HUES6 (cell line): ENCODE results near the gene CCDC34.

Source experiments
- H3K27ac ChIP-seq: 2 replicates; pipeline ENCODE4 v1.7.0; 2013; ENCODE audit warnings: low read depth, mild to moderate bottlenecking, low read length, inconsistent platforms
- H3K27me3 ChIP-seq: 2 replicates; pipeline ENCODE4 v1.6.1; 2013; ENCODE audit warnings: low read length; ENCODE audit not compliant: control insufficient read depth, insufficient read depth
- H3K36me3 ChIP-seq: 2 replicates; pipeline ENCODE4 v1.6.1; 2013; ENCODE audit warnings: low read length; ENCODE audit not compliant: control insufficient read depth, insufficient read depth
- H3K4me1 ChIP-seq: 2 replicates; pipeline ENCODE4 v1.6.1; 2013; ENCODE audit warnings: low read length; ENCODE audit not compliant: control insufficient read depth, insufficient read depth
- H3K4me3 ChIP-seq: 2 replicates; pipeline ENCODE4 v1.5.1; 2013; ENCODE audit warnings: low read depth, low read length
- H3K9ac ChIP-seq: one replicate; pipeline ENCODE4 v1.6.1; 2013; ENCODE audit warnings: mild to moderate bottlenecking, low read length
- H3K9me3 ChIP-seq: 2 replicates; pipeline ENCODE4 v1.6.1; 2013; ENCODE audit warnings: low read depth, low read length; ENCODE audit not compliant: control insufficient read depth, insufficient read depth

CCDC34 gene

GRCh38 chr11:27358296-27358695, 4.7 kb downstream of the CCDC34 start:
- H3K4me3 ChIP-seq: no peak overlapping the region
- no peaks in the 10 kb centered on the region for H3K27me3 ChIP-seq
- no peak overlapping the region for H3K27ac ChIP-seq
- H3K9ac ChIP-seq: no peak overlapping the region
- H3K9me3 ChIP-seq: no peaks in the 10 kb centered on the region
- peaks cover 24% of the 10 kb centered on the region for H3K4me1 ChIP-seq
- H3K36me3 ChIP-seq: no peaks in the 10 kb centered on the region

DNA sequence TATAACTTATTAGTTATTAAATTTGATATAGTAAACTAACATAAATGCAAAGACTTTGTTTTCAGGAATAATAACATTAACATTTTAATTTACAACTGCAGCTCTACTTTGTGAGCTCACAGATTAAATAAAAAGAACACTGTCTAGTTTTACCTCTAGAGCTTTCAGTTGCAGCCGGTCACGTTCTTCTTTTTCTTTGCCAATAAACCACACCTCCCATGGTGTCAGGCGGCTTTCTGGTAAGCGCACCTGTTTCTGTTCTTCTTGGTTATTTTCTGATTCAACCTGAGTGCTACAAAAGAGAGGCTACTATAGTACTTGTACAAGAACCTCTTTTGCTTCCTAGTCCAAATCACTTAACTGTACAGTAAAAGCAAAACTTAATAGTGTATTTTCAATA, 5.8 kb downstream of the CCDC34 start:
- H3K4me1 ChIP-seq: peaks cover 30% of the 10 kb centered on the region
- H3K9ac ChIP-seq: no peak overlapping the region
- H3K27ac ChIP-seq: no peak overlapping the region

DNA sequence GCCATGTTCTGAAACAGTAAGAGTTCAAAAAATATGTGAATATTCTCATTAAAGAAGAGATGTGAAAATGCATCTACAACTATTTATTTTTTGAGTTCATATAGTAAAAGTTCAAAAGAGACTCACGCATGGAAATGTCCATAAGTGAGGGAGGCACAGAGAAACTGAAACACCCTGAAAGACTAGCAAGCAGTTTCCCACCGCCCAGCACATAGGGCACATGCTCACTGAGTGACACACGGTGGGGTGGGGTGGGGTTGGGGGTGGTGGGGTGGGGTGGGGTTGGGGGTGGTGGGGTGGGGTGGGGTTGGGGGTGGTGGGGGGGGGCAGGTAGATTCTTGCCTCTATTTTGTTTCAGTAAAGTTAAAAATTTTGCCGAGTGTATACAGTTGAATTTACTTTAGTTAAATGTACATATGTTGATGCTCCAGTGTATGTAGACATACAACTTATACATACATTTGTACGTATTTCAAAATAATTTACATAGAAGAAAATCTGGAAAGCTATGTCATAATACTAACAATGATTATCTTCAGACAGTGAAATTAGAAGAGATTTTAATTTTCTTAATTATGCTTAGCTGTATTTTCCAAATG, 6.3 kb downstream of the CCDC34 start:
- Histone ChIP-seq H3K4me3 (no peak overlapping the region), H3K27me3 (no peaks in the 10 kb centered on the region), H3K27ac (no peak overlapping the region), H3K9me3 (no peaks in the 10 kb centered on the region), H3K4me1 (peaks cover 27% of the 10 kb centered on the region), H3K9ac (no peak overlapping the region), H3K36me3 (no peaks in the 10 kb centered on the region)

More for the DNA sequence above, 5.8 kb downstream of the CCDC34 start:
- H3K36me3 ChIP-seq: no peaks in the 10 kb centered on the region
- H3K27me3 ChIP-seq: no peaks in the 10 kb centered on the region
- H3K9me3 ChIP-seq: no peaks in the 10 kb centered on the region
- no peak overlapping the region for H3K4me3 ChIP-seq

GRCh38 chr11:27355575-27356104, 7.4 kb downstream of the CCDC34 start:
- no peaks in the 10 kb centered on the region for H3K27me3 ChIP-seq
- H3K27ac ChIP-seq: no peak overlapping the region
- peaks cover 35% of the 10 kb centered on the region for H3K4me1 ChIP-seq
- no peak overlapping the region for H3K4me3 ChIP-seq
- no peak overlapping the region for H3K9ac ChIP-seq
- H3K9me3 ChIP-seq: no peaks in the 10 kb centered on the region
- no peaks in the 10 kb centered on the region for H3K36me3 ChIP-seq

DNA sequence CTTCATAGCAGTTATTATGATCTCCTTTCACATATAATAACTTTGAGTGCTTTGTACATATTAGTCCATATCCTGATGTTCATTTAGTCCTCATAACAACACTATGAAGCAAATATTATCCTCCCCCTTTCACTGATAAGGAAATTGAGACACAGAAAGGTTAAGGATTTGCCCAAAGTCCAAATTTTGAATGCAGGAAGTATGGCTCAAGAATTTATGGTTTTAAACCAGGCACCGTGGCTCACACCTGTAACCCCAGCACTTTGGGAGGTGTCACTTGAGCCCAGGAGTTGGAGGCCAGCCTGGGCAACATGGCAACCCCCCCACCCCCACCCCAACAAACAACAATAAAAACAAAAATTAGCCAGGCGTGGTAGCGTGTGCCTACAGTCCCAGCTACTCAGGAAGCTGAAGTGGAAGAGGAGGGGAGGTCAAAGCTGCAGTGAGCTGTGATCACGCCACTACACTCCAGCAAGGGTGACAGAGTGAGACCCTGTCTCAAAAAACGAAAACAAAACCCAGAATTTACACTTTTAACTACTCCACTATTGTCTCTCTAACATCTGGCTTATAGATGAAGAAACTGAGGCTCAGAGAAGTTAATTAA, 8.6 kb downstream of the CCDC34 start:
- Histone ChIP-seq H3K9ac (no peak overlapping the region), H3K27me3 (no peaks in the 10 kb centered on the region), H3K9me3 (no peaks in the 10 kb centered on the region), H3K36me3 (no peaks in the 10 kb centered on the region), H3K4me3 (no peak overlapping the region), H3K4me1 (peaks cover 47% of the 10 kb centered on the region), H3K27ac (no peak overlapping the region)

DNA sequence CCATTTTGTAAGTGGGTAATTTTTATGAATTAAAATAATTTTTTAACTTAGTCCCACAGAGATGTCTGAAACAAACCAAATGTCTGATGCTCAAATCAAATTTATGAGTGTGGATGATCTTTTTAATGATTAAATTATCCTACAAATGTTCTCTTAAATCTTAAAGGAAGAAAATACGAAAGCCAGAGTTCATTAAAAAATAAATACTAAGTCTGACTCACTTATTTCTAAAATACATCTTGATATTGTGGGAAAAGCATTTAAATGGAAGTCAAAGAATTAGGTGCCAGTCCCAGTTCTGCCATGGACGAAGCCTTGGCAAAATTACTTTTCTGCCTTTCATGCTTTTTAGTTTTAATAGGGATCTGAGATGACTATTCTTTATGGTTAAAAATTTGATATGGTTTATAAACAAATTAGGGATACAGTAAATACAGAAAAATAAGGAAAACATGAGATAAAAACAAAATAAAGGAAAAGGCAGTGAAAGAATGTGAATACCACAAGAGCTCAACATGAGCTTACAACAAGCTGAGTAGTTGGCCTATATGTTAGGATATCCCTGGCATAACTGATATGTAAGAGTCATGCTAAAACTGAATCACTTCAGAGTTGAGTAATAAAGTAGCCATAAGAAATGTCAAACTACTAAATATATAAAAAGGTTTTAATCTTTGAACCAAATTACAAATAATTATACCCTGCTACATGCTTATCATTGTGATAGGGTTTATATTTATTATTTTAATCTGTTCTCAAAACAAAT, 9.2 kb downstream of the CCDC34 start:
- Histone ChIP-seq H3K4me1 (peaks cover 48% of the 10 kb centered on the region), H3K27ac (no peak overlapping the region), H3K27me3 (no peaks in the 10 kb centered on the region), H3K9ac (no peak overlapping the region), H3K9me3 (no peaks in the 10 kb centered on the region), H3K36me3 (no peaks in the 10 kb centered on the region), H3K4me3 (no peak overlapping the region)

GRCh38 chr11:27352781-27353180, 10.2 kb downstream of the CCDC34 start:
- H3K4me1 ChIP-seq: peaks cover 54% of the 10 kb centered on the region
- H3K27ac ChIP-seq: no peak overlapping the region
- H3K9me3 ChIP-seq: no peaks in the 10 kb centered on the region
- H3K36me3 ChIP-seq: no peaks in the 10 kb centered on the region
- H3K27me3 ChIP-seq: no peaks in the 10 kb centered on the region
- H3K4me3 ChIP-seq: no peak overlapping the region
- no peak overlapping the region for H3K9ac ChIP-seq

- H3K9ac ChIP-seq: no peak overlapping the region
- H3K27ac ChIP-seq: 0 out of 2 replicates have a peak overlapping the region, but pooled peaks have one; percentile 7
- peaks cover 62% of the 10 kb centered on the region for H3K4me1 ChIP-seq
- H3K4me3 ChIP-seq: no peak overlapping the region
- H3K9me3 ChIP-seq: no peaks in the 10 kb centered on the region
- no peaks in the 10 kb centered on the region for H3K36me3 ChIP-seq
- H3K27me3 ChIP-seq: no peaks in the 10 kb centered on the region
Measured at GRCh38 chr11:27350511-27350910, 12.5 kb downstream of the CCDC34 start.

GRCh38 chr11:27349919-27350318, 13.1 kb downstream of the CCDC34 start:
- no peak overlapping the region for H3K9ac ChIP-seq
- H3K4me1 ChIP-seq: peaks cover 59% of the 10 kb centered on the region
- H3K27ac ChIP-seq: 0 out of 2 replicates have a peak overlapping the region, but pooled peaks have one; percentile 7

GRCh38 chr11:27348340-27348873, 14.6 kb downstream of the CCDC34 start:
- no peak overlapping the region for H3K4me3 ChIP-seq
- no peaks in the 10 kb centered on the region for H3K36me3 ChIP-seq
- peaks cover 52% of the 10 kb centered on the region for H3K4me1 ChIP-seq
- 0 out of 2 replicates have a peak overlapping the region, but pooled peaks have one; percentile 15 for H3K27ac ChIP-seq
- H3K9ac ChIP-seq: no peak overlapping the region
- H3K27me3 ChIP-seq: no peaks in the 10 kb centered on the region
- H3K9me3 ChIP-seq: no peaks in the 10 kb centered on the region

More at GRCh38 chr11:27349919-27350318, 13.1 kb downstream of the CCDC34 start:
- Histone ChIP-seq H3K36me3 (no peaks in the 10 kb centered on the region), H3K27me3 (no peaks in the 10 kb centered on the region), H3K9me3 (no peaks in the 10 kb centered on the region), H3K4me3 (no peak overlapping the region)
